Liver (tissue), 9 donors: ENCODE data around the gene HEPN1. TPM values are rescaled to one million over a fixed set of nuclear protein-coding genes. Genes with fewer than 3 reads are reported as not detected.

Experiments
- DNase-seq: peaks from one replicate; pipeline ENCODE4 v3.0.0-alpha.2; 2017; ENCODE audit warnings: low spot score
- H3K27ac ChIP-seq, 2 donors: one replicate each; pipeline ENCODE4 v1.7.0; 2013; ENCODE audit warnings: inconsistent platforms in 2 of 2, low read length in 2 of 2, control low read depth in 1 of 2, low read depth in 1 of 2, mild to moderate bottlenecking in 1 of 2
- H3K27me3 ChIP-seq, 4 donors: one replicate each; pipeline versions ENCODE4 v1.6.1 to v1.7.0; 2013; ENCODE audit warnings: low read length in 3 of 4, inconsistent platforms in 1 of 4, mild to moderate bottlenecking in 1 of 4, moderate library complexity in 1 of 4; ENCODE audit not compliant: control insufficient read depth in 4 of 4, insufficient read depth in 4 of 4
- H3K36me3 ChIP-seq, 4 donors: one replicate each; pipeline versions ENCODE4 v1.6.1 to v1.7.0; 2013; ENCODE audit warnings: low read length in 3 of 4, mild to moderate bottlenecking in 3 of 4, low read depth in 1 of 4, moderate library complexity in 1 of 4; ENCODE audit not compliant: control insufficient read depth in 4 of 4, insufficient read depth in 3 of 4
- H3K4me1 ChIP-seq, 4 donors: one replicate each; pipeline versions ENCODE4 v1.6.1 to v1.7.0; 2013; ENCODE audit warnings: low read length in 3 of 4, mild to moderate bottlenecking in 3 of 4, moderate library complexity in 1 of 4; ENCODE audit not compliant: control insufficient read depth in 4 of 4, insufficient read depth in 4 of 4
- H3K4me3 ChIP-seq, 3 donors: one replicate each; pipeline versions ENCODE4 v1.6.1 to v1.7.0; 2013; ENCODE audit warnings: low read length in 3 of 3, control low read depth in 1 of 3, low read depth in 1 of 3, mild to moderate bottlenecking in 1 of 3
- H3K9ac ChIP-seq, 2 donors: one replicate each; pipeline ENCODE4 v1.7.0; 2013; ENCODE audit warnings: low read length in 2 of 2, mild to moderate bottlenecking in 2 of 2, moderate library complexity in 2 of 2, control low read depth in 1 of 2, low read depth in 1 of 2
- H3K9me3 ChIP-seq, 4 donors: one replicate each; pipeline versions ENCODE4 v1.6.1 to v1.7.0; 2013; ENCODE audit warnings: low read length in 3 of 4; ENCODE audit not compliant: control insufficient read depth in 4 of 4
- EGR1 ChIP-seq, 2 donors: IDR thresholded peaks; 2 replicates each; pipeline ENCODE4 v1.6.1; 2016 to 2018; ENCODE audit warnings: antibody characterized with exemption in 2 of 2, low read depth in 2 of 2
- FOXA1 ChIP-seq: IDR thresholded peaks from 2 replicates; pipeline ENCODE4 v1.6.1; 2016; ENCODE audit warnings: antibody characterized with exemption
- FOXA2 ChIP-seq: IDR thresholded peaks from 2 replicates; pipeline ENCODE4 v1.6.1; 2016; ENCODE audit warnings: antibody characterized with exemption
- GABPA ChIP-seq, 2 donors: IDR thresholded peaks in 1 of 2; conservative IDR thresholded peaks in 1 of 2; 2 replicates each; pipeline ENCODE4 v1.6.1; 2016; ENCODE audit warnings: antibody characterized with exemption in 2 of 2, mild to moderate bottlenecking in 1 of 2, moderate library complexity in 1 of 2
- HNF4A ChIP-seq, 2 donors: conservative IDR thresholded peaks; 2 replicates each; pipeline ENCODE4 v1.6.1; 2016; ENCODE audit warnings: antibody characterized with exemption in 2 of 2, mild to moderate bottlenecking in 2 of 2
- HNF4G ChIP-seq: IDR thresholded peaks from 2 replicates; pipeline ENCODE4 v1.6.1; 2016; ENCODE audit warnings: antibody characterized with exemption
- JUND ChIP-seq, 2 donors: IDR thresholded peaks; 2 replicates each; pipeline ENCODE4 v1.6.1; 2016; ENCODE audit warnings: antibody characterized with exemption in 2 of 2
- NR2F2 ChIP-seq: IDR thresholded peaks from 2 replicates; pipeline ENCODE4 v1.6.1; 2016; ENCODE audit warnings: antibody characterized with exemption
- RAD21 ChIP-seq, 2 donors: IDR thresholded peaks; 2 replicates each; pipeline ENCODE4 v1.6.1; 2016; ENCODE audit warnings: antibody characterized with exemption in 2 of 2, mild to moderate bottlenecking in 2 of 2
- RXRA ChIP-seq, 2 donors: IDR thresholded peaks; 2 replicates each; pipeline ENCODE4 v1.6.1; 2017 to 2018; ENCODE audit warnings: antibody characterized with exemption in 2 of 2, mild to moderate bottlenecking in 1 of 2
- SP1 ChIP-seq: IDR thresholded peaks from 2 replicates; pipeline ENCODE4 v1.6.1; 2018; ENCODE audit warnings: antibody characterized with exemption, mild to moderate bottlenecking
- YY1 ChIP-seq: IDR thresholded peaks from 2 replicates; pipeline ENCODE4 v1.6.1; 2016; ENCODE audit warnings: antibody characterized with exemption, mild to moderate bottlenecking
- WGBS: extraction: QIAGEN DNeasy Blood & Tissue Kit; methylation state at CpG from one replicate; pipeline ENCODE4 v1.1.7; 2013; 5-methylcytosine and 5-hydroxymethylcytosine counted together
- polyA plus RNA-seq, 2 donors: library from polyadenylated mRNA; stranded (reverse) in 1 of 2; unstranded in 1 of 2; fragments of 200-250 nt in 1 of 2; fragments of >200 nt in 1 of 2; fragmentation: Nextera tagmentation in 1 of 2; extraction: Ambion mirVana in 1 of 2; gene quantifications; one replicate each; pipeline versions ENCODE4 v1.2.1 to v1.2.3, GENCODE V29; 2013 to 2015
- total RNA-seq, 2 donors: library from RNA; depleted of rRNA; stranded (reverse); fragments of >200 nt; gene quantifications; one replicate each; pipeline ENCODE4 v1.2.3, GENCODE V29; 2014
- TF ChIP-seq, protein P1 (sequence below): IDR thresholded peaks from 2 replicates; pipeline ENCODE4 v1.6.1; 2016; ENCODE audit warnings: antibody characterized with exemption, mild to moderate bottlenecking
- TF ChIP-seq, protein P2 (sequence below): IDR thresholded peaks from 2 replicates; pipeline ENCODE4 v1.6.1; 2016; ENCODE audit warnings: antibody characterized with exemption
- TF ChIP-seq, protein P3 (sequence below): fragments of 150-350 bp; IDR thresholded peaks from 2 replicates; pipeline ENCODE4 v1.5.1; 2017; ENCODE audit warnings: improper control_type of control experiment, low read depth, low read length; ENCODE audit not compliant: missing input control
- TF ChIP-seq, protein P4 (sequence below): IDR thresholded peaks from 2 replicates; pipeline ENCODE4 v1.6.1; 2016; ENCODE audit warnings: antibody characterized with exemption
- TF ChIP-seq, protein P5 (sequence below): IDR thresholded peaks from 2 replicates; pipeline ENCODE4 v1.6.1; 2016; ENCODE audit warnings: antibody characterized with exemption
- donor health status: healthy.
- donor health status: healthy.
- donor health status: healthy.
- donor health status: healthy.
- donor health status: healthy.

Gene HEPN1
- total and polyA plus RNA-seq, 4 donors, result 0.22 to 2.6 TPM; not detected in 2

DNA sequence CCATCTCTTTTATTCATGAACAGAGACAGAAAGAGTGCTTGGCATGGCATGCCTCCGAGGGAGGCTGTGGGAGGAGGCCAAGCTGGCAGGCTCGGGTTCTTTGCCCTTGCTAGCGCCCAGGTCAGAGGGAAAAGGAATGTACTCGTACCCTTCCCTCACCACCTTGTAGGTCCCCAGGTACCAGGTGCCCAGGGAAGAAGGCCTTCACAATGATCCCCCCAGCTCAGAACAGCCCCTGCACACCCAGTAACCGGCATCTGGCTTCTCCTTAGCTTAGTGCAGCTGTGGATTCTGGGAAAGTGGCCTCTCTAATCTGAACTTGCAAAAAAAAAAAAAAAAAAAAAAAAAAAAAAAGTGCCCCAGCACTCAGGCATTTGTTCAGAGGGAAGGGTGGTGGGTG lies 1.3 kb downstream of the HEPN1 start:
- TF ChIP-seq, protein P1, sequence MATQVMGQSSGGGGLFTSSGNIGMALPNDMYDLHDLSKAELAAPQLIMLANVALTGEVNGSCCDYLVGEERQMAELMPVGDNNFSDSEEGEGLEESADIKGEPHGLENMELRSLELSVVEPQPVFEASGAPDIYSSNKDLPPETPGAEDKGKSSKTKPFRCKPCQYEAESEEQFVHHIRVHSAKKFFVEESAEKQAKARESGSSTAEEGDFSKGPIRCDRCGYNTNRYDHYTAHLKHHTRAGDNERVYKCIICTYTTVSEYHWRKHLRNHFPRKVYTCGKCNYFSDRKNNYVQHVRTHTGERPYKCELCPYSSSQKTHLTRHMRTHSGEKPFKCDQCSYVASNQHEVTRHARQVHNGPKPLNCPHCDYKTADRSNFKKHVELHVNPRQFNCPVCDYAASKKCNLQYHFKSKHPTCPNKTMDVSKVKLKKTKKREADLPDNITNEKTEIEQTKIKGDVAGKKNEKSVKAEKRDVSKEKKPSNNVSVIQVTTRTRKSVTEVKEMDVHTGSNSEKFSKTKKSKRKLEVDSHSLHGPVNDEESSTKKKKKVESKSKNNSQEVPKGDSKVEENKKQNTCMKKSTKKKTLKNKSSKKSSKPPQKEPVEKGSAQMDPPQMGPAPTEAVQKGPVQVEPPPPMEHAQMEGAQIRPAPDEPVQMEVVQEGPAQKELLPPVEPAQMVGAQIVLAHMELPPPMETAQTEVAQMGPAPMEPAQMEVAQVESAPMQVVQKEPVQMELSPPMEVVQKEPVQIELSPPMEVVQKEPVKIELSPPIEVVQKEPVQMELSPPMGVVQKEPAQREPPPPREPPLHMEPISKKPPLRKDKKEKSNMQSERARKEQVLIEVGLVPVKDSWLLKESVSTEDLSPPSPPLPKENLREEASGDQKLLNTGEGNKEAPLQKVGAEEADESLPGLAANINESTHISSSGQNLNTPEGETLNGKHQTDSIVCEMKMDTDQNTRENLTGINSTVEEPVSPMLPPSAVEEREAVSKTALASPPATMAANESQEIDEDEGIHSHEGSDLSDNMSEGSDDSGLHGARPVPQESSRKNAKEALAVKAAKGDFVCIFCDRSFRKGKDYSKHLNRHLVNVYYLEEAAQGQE, result no peak
- TF ChIP-seq EGR1 (IDR thresholded peaks at IDR 0.05; ENCODE audit: low read depth in 2 of 2) (no peak), SP1 (no peak), FOXA1 (no peak), FOXA2 (no peak), HNF4A (conservative IDR thresholded peaks at IDR 0.05) (no peak), RAD21 (IDR thresholded peaks at IDR 0.05) (no peak), GABPA (IDR thresholded peaks at IDR 0.05 in 1 of 2, conservative IDR thresholded peaks at IDR 0.05 in 1 of 2) (no peak), NR2F2 (no peak), YY1 (no peak), JUND (IDR thresholded peaks at IDR 0.05) (no peak), HNF4G (no peak), RXRA (IDR thresholded peaks at IDR 0.05) (no peak)
- TF ChIP-seq, protein P2, sequence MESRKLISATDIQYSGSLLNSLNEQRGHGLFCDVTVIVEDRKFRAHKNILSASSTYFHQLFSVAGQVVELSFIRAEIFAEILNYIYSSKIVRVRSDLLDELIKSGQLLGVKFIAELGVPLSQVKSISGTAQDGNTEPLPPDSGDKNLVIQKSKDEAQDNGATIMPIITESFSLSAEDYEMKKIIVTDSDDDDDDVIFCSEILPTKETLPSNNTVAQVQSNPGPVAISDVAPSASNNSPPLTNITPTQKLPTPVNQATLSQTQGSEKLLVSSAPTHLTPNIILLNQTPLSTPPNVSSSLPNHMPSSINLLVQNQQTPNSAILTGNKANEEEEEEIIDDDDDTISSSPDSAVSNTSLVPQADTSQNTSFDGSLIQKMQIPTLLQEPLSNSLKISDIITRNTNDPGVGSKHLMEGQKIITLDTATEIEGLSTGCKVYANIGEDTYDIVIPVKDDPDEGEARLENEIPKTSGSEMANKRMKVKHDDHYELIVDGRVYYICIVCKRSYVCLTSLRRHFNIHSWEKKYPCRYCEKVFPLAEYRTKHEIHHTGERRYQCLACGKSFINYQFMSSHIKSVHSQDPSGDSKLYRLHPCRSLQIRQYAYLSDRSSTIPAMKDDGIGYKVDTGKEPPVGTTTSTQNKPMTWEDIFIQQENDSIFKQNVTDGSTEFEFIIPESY, result no peak
- TF ChIP-seq, protein P3, sequence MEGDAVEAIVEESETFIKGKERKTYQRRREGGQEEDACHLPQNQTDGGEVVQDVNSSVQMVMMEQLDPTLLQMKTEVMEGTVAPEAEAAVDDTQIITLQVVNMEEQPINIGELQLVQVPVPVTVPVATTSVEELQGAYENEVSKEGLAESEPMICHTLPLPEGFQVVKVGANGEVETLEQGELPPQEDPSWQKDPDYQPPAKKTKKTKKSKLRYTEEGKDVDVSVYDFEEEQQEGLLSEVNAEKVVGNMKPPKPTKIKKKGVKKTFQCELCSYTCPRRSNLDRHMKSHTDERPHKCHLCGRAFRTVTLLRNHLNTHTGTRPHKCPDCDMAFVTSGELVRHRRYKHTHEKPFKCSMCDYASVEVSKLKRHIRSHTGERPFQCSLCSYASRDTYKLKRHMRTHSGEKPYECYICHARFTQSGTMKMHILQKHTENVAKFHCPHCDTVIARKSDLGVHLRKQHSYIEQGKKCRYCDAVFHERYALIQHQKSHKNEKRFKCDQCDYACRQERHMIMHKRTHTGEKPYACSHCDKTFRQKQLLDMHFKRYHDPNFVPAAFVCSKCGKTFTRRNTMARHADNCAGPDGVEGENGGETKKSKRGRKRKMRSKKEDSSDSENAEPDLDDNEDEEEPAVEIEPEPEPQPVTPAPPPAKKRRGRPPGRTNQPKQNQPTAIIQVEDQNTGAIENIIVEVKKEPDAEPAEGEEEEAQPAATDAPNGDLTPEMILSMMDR, result no peak
- TF ChIP-seq, protein P4, sequence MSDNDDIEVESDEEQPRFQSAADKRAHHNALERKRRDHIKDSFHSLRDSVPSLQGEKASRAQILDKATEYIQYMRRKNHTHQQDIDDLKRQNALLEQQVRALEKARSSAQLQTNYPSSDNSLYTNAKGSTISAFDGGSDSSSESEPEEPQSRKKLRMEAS, result no peak
- TF ChIP-seq, protein P5, sequence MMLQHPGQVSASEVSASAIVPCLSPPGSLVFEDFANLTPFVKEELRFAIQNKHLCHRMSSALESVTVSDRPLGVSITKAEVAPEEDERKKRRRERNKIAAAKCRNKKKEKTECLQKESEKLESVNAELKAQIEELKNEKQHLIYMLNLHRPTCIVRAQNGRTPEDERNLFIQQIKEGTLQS, result no peak
- WGBS, result 92% methylated on average over 5 of the region's 5 CpGs
- Histone ChIP-seq H3K9me3 (no peaks in the 10 kb centered on the region), H3K4me3 (no peak overlapping the region), H3K9ac (no peak overlapping the region), H3K27ac (no peak overlapping the region), H3K36me3 (no peaks in the 10 kb centered on the region), H3K27me3 (no peaks in the 10 kb centered on the region), H3K4me1 (peaks cover 2 to 24% (median 15%) of the 10 kb centered on the region in 4 donors)
- DNase-seq, result no peak
